ENCODE results near the gene IGF1R. TPM values are rescaled to one million over a fixed set of nuclear protein-coding genes. Genes with fewer than 3 reads are reported as not detected.
"Not testable (repeated sequence)": the region's sequence is repeated elsewhere in the genome, so short reads cannot be mapped to it uniquely, and the experiment has no call there.

IGF1R gene
- total RNA-seq, 2 experiments from 2014 or later, result 21.5 to 23.4 TPM

- POLR2A ChIA-PET, result no interaction called here
- no peak for ATAC-seq (ENCODE audit: low read depth)
Measured at GRCh38 chr15:98958918-98959639, 310.7 kb downstream of the IGF1R start.

GRCh38 chr15:98959640-98960007 lies 311.3 kb downstream of the IGF1R start:
- Mint-ChIP-seq H3K9me3 (peaks cover 8% of the 10 kb centered on the region), H3K4me3 (no peak overlapping the region), H3K36me3 (peaks cover 35% of the 10 kb centered on the region), H3K27ac (no peak overlapping the region), H3K4me1 (peaks cover 5% of the 10 kb centered on the region), H3K27me3 (no peaks in the 10 kb centered on the region)
- POLR2A ChIA-PET, result no interaction called here
- ATAC-seq (ENCODE audit: low read depth) (no peak), DNase-seq (no peak)

More at GRCh38 chr15:98958918-98959639, 310.7 kb downstream of the IGF1R start:
- H3K36me3 Mint-ChIP-seq, result peaks cover 35% of the 10 kb centered on the region
- peaks cover 5% of the 10 kb centered on the region for H3K4me1 Mint-ChIP-seq
- DNase-seq, result no peak
- no peak overlapping the region for H3K4me3 Mint-ChIP-seq
- H3K9me3 Mint-ChIP-seq, result peaks cover 8% of the 10 kb centered on the region
- no peak overlapping the region for H3K27ac Mint-ChIP-seq
- H3K27me3 Mint-ChIP-seq, result no peaks in the 10 kb centered on the region

DNA sequence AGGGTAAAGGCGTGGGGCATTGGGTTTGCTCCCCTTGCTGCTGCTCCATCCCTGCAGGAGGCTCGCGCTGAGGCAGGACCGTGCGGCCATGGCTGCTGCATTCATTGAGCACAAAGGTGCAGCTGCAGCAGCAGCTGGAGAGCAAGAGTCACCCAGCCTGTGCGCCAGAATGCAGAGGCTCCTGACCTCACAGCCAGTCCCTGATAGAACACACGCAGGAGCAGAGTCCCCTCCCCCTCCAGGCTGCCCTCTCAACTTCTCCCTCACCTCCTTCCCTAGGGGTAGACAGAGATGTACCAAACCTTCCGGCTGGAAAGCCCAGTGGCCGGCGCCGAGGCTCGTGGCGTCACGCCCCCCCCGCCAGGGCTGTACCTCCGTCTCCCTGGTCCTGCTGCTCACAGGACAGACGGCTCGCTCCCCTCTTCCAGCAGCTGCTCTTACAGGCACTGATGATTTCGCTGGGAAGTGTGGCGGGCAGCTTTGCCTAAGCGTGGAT lies 312.3 kb downstream of the IGF1R start:
- Mint-ChIP-seq H3K36me3 (peaks cover 35% of the 10 kb centered on the region), H3K9me3 (peaks cover 8% of the 10 kb centered on the region), H3K4me1 (peaks cover 5% of the 10 kb centered on the region), H3K27ac (no peak overlapping the region), H3K4me3 (no peak overlapping the region), H3K27me3 (no peaks in the 10 kb centered on the region)
- POLR2A ChIA-PET, result no interaction called here
- ATAC-seq (ENCODE audit: low read depth), result no peak
- DNase-seq, result no peak

DNA sequence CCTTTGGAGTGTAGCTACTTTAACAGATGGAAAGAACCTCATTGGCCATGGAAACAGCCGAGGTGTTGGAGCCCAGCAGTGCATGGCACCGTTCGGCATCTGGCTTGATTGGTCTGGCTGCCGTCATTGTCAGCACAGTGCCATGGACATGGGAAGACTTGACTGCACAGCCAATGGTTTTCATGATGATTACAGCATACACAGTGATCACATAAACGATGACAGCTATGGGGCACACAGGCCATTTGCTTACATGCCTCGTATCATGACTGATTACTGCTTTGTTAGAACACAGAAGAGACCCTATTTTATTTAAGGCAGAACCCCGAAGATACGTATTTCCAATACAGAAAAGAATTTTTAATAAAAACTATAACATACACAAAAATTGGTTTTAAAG lies 315.1 kb downstream of the IGF1R start:
- no peaks in the 10 kb centered on the region for H3K27me3 Mint-ChIP-seq
- H3K4me1 Mint-ChIP-seq, result no peaks in the 10 kb centered on the region
- H3K36me3 Mint-ChIP-seq, result peaks cover 29% of the 10 kb centered on the region
- H3K4me3 Mint-ChIP-seq, result no peak overlapping the region
- ATAC-seq (ENCODE audit: low read depth) (no peak), DNase-seq (no peak)
- H3K27ac Mint-ChIP-seq, result no peak overlapping the region
- H3K9me3 Mint-ChIP-seq, result peaks cover 8% of the 10 kb centered on the region
- POLR2A ChIA-PET, result no interaction called here

GRCh38 chr15:98964466-98965133 lies 316.3 kb downstream of the IGF1R start:
- DNase-seq (no peak), ATAC-seq (ENCODE audit: low read depth) (no peak)
- H3K27me3 Mint-ChIP-seq, result no peaks in the 10 kb centered on the region
- H3K36me3 Mint-ChIP-seq, result peaks cover 25% of the 10 kb centered on the region
- H3K4me3 Mint-ChIP-seq, result no peak overlapping the region
- POLR2A ChIA-PET, result no interaction called here
- H3K27ac Mint-ChIP-seq, result no peak overlapping the region
- no peaks in the 10 kb centered on the region for H3K4me1 Mint-ChIP-seq
- H3K9me3 Mint-ChIP-seq, result peaks cover 8% of the 10 kb centered on the region

GRCh38 chr15:98965134-98965491 lies 316.8 kb downstream of the IGF1R start:
- H3K4me3 Mint-ChIP-seq; ATAC-seq (ENCODE audit: low read depth); DNase-seq; POLR2A ChIA-PET; H3K9me3 Mint-ChIP-seq; H3K27ac Mint-ChIP-seq; H3K27me3 Mint-ChIP-seq; H3K4me1 Mint-ChIP-seq: not testable (repeated sequence)
- H3K36me3 Mint-ChIP-seq, result peaks cover 24% of the 10 kb centered on the region

GRCh38 chr15:98965597-98965996 lies 317.3 kb downstream of the IGF1R start:
- peaks cover 8% of the 10 kb centered on the region for H3K9me3 Mint-ChIP-seq
- ATAC-seq (ENCODE audit: low read depth), result no peak
- POLR2A ChIA-PET, result no interaction called here
- no peak for DNase-seq
- H3K27ac Mint-ChIP-seq, result no peak overlapping the region
- peaks cover 24% of the 10 kb centered on the region for H3K36me3 Mint-ChIP-seq
- no peaks in the 10 kb centered on the region for H3K4me1 Mint-ChIP-seq
- H3K4me3 Mint-ChIP-seq, result no peak overlapping the region
- no peaks in the 10 kb centered on the region for H3K27me3 Mint-ChIP-seq

GRCh38 chr15:98966091-98966787 lies 317.9 kb downstream of the IGF1R start:
- H3K9me3 Mint-ChIP-seq, result peaks cover 5% of the 10 kb centered on the region
- no peaks in the 10 kb centered on the region for H3K4me1 Mint-ChIP-seq
- no peak overlapping the region for H3K4me3 Mint-ChIP-seq
- peaks cover under 1% of the 10 kb centered on the region for H3K27me3 Mint-ChIP-seq
- no peak overlapping the region for H3K27ac Mint-ChIP-seq
- POLR2A ChIA-PET, result no interaction called here
- DNase-seq (no peak), ATAC-seq (ENCODE audit: low read depth) (no peak)
- H3K36me3 Mint-ChIP-seq, result peaks cover 18% of the 10 kb centered on the region

- H3K27me3 Mint-ChIP-seq, result peaks cover 3% of the 10 kb centered on the region
- ATAC-seq (ENCODE audit: low read depth) (no peak), DNase-seq (no peak)
- no peak overlapping the region for H3K4me3 Mint-ChIP-seq
- H3K36me3 Mint-ChIP-seq, result peaks cover 11% of the 10 kb centered on the region
- no peaks in the 10 kb centered on the region for H3K4me1 Mint-ChIP-seq
- POLR2A ChIA-PET, result no interaction called here
- H3K27ac Mint-ChIP-seq, result no peak overlapping the region
- no peaks in the 10 kb centered on the region for H3K9me3 Mint-ChIP-seq
Measured at GRCh38 chr15:98967096-98967495, 318.8 kb downstream of the IGF1R start.

- ATAC-seq (ENCODE audit: low read depth), result no peak
- H3K4me1 Mint-ChIP-seq, result no peaks in the 10 kb centered on the region
Measured at GRCh38 chr15:98967916-98968315, 319.6 kb downstream of the IGF1R start.

DNA sequence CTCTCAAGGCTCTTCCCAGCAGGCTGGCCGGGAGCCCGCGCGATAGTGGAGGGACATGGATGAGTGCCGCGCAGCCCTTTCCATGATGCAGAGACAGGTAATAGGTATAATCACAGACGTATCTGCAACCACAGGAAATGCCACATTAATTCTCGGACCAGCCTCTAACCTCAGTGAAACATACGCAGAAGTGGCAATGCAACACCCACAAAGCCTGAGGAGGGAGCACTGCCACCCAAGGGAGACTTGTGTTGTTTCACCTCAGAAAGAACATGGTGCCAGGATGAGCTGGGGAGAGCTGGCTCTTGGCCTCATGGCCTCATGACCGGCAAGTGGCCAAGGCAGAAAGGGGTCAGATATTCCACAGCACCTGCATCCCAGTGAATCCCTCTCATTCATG lies 320.2 kb downstream of the IGF1R start:
- no peak overlapping the region for H3K27ac Mint-ChIP-seq
- DNase-seq (no peak), ATAC-seq (ENCODE audit: low read depth) (no peak)
- H3K36me3 Mint-ChIP-seq, result no peaks in the 10 kb centered on the region
- no peak overlapping the region for H3K4me3 Mint-ChIP-seq
- no peaks in the 10 kb centered on the region for H3K4me1 Mint-ChIP-seq
- H3K27me3 Mint-ChIP-seq, result peaks cover 5% of the 10 kb centered on the region
- no peaks in the 10 kb centered on the region for H3K9me3 Mint-ChIP-seq
- POLR2A ChIA-PET, result no interaction called here

More at GRCh38 chr15:98967916-98968315, 319.6 kb downstream of the IGF1R start:
- Mint-ChIP-seq H3K27me3 (peaks cover 3% of the 10 kb centered on the region), H3K4me3 (no peak overlapping the region), H3K9me3 (no peaks in the 10 kb centered on the region), H3K27ac (no peak overlapping the region), H3K36me3 (peaks cover 3% of the 10 kb centered on the region)
- POLR2A ChIA-PET, result no interaction called here
- no peak for DNase-seq

DNA sequence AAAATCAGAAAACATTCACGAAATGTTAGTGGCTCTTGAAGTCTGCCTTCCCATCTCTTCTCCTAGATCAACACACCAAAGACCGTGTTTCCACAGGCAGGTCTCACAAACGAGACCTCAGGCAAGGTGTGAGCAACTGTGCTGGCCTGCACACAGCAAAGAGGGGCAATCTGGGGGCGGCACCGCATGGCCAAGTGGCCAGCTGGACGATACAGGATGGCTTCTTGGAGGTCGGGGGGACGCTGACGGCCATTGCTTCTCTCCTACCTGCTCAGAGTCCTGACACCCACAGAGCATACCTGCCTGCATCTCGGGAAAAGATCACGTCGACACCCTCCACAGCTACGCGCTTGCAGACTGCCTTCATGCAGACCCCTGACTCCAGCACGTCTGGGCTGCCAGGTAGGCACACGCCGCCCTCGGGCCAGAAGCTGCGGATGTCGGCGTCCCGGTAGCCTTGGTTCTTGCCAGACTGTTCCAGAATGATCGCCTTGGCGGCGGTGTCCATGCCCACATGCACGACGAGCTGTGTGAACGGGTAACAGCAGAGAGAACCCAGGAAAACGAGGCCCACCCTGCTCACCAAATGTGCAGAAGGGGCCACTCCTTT lies 320.9 kb downstream of the IGF1R start:
- POLR2A ChIA-PET, result no interaction called here

DNA sequence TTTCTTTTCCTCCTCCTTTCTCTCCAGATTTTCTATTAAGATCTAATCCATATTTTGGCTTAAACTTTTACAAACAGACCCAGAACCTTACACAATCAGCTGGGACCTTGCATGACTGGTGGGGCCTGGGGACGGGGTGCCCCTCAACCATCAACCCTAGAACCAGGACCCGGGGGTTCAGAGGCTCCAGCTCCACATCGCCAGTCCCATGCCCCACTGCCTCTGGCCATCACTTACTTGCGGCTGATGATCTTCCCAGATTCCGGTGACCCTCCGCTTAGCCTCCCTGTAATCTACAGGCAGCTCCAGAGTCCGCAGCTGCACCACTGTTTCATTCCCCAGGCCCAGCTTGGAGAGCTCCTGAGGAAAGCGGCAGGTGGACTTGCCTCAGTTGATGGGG lies 322.5 kb downstream of the IGF1R start:
- DNase-seq (no peak), ATAC-seq (ENCODE audit: low read depth) (no peak)
- Mint-ChIP-seq H3K27ac (no peak overlapping the region), H3K27me3 (peaks cover 7% of the 10 kb centered on the region), H3K4me3 (no peak overlapping the region), H3K36me3 (no peaks in the 10 kb centered on the region), H3K9me3 (no peaks in the 10 kb centered on the region), H3K4me1 (no peaks in the 10 kb centered on the region)
- POLR2A ChIA-PET, result interaction anchor here (0.6 kb wide), 1 partner anchor 210 kb away, joined by 3 read pairs; no protein-coding TSS in a partner anchor

More for the DNA sequence above, 320.9 kb downstream of the IGF1R start:
- ATAC-seq (ENCODE audit: low read depth) (no peak), DNase-seq (no peak)
- Mint-ChIP-seq H3K9me3 (no peaks in the 10 kb centered on the region), H3K27ac (no peak overlapping the region), H3K36me3 (no peaks in the 10 kb centered on the region), H3K27me3 (peaks cover 7% of the 10 kb centered on the region), H3K4me3 (no peak overlapping the region), H3K4me1 (no peaks in the 10 kb centered on the region)
